Measurements from ENCODE around the gene PGRMC1.

The PGRMC1 gene

DNA sequence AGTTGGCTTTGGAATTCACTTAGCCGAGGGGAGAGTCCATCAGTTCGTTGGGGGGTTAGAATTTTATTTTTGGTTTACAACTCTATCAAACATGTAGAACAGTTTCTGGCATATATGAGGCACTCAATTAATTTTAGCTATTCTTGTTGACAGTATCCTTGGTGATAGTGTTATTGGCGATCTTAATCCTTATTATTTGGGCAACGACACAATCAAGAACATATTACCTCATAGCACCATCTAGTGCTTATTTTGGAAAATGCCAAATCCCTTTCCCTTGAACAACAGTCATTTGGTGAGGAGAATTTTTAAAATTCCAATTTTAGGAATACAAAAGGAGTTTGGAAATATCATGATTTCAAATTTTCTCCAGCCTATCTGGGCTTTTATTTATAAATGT, 17.9 kb upstream of the PGRMC1 start:
- peak; percentile 33 for TF ChIP-seq CTCF (IDR thresholded peaks at IDR 0.05; ENCODE audit: insufficient read depth, low read depth, low read length, missing control alignments)
- no peak overlapping the region for H3K4me3 ChIP-seq (ENCODE audit: low read length)
- peak; percentile 9 for DNase-seq (ENCODE audit: low read depth)

GRCh38 chrX:119222932-119223331, 13.2 kb upstream of the PGRMC1 start:
- DNase-seq (ENCODE audit: low read depth), result no peak
- no peak overlapping the region for H3K4me3 ChIP-seq (ENCODE audit: low read length)
- no peak for TF ChIP-seq CTCF (IDR thresholded peaks at IDR 0.05; ENCODE audit: insufficient read depth, low read depth, low read length, missing control alignments)

DNA sequence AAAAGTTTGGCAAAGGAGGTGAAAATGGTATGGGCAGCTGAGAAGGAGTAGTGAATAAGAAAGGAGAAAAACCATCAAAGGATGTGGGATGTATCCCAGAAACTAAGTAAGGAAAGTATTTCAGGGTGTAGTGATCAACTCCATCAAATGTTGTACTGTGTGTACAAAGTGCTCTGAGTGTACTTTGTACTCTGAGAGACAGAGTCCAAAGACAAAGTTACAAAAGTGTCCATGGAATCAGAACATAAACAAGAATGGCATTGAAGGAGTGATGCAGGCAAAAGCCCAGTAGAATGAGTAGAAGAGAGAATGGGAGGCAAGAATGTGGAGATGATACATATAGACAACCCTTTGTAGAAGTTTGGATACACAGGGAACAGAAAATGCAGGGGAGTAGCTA, 12.3 kb upstream of the PGRMC1 start:
- no peak overlapping the region for H3K4me3 ChIP-seq (ENCODE audit: low read length)
- TF ChIP-seq CTCF (IDR thresholded peaks at IDR 0.05; ENCODE audit: insufficient read depth, low read depth, low read length, missing control alignments), result no peak
- no peak for DNase-seq (ENCODE audit: low read depth)

- H3K4me3 ChIP-seq (ENCODE audit: low read length), result no peak overlapping the region
- no peak for DNase-seq (ENCODE audit: low read depth)
- TF ChIP-seq CTCF (IDR thresholded peaks at IDR 0.05; ENCODE audit: insufficient read depth, low read depth, low read length, missing control alignments), result no peak
Measured at GRCh38 chrX:119226446-119226845, 9.6 kb upstream of the PGRMC1 start.

DNA sequence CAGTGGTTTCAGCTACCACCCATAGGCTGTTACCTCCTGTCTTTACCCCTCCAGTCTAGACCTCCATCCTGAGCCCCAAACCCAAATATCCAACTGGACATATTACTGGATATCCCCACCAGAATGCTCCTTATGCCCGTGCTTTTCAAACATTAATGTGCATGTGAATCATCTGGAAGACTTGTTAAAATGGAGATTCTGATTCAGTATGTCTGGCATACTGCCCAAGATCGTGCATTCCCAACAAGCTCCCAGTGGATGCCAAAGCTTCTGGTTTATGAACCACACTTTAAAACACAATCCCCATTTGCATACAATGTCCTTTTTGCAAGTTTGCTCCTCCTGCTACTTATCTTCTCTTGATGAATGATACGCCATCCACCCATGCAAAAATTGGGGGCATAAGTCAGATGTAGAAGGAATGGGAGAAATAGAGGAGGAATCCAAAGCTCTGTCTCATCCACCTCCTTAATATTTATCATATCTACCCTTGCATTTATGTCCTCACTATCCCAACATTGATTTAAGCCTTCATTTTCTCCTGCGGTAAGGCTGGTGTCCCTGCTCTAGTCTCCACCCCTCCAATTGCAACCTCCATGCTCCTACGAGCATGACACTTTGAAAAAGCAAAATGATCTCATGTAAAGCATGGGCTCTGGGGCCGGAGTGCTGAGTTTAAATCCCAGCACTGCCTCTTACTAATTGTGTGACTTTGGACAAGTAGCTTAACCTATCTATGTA, 7.4 kb upstream of the PGRMC1 start:
- no peak overlapping the region for H3K4me3 ChIP-seq (ENCODE audit: low read length)
- peak; percentile 83 for DNase-seq (ENCODE audit: low read depth)
- no peak for TF ChIP-seq CTCF (IDR thresholded peaks at IDR 0.05; ENCODE audit: insufficient read depth, low read depth, low read length, missing control alignments)

DNA sequence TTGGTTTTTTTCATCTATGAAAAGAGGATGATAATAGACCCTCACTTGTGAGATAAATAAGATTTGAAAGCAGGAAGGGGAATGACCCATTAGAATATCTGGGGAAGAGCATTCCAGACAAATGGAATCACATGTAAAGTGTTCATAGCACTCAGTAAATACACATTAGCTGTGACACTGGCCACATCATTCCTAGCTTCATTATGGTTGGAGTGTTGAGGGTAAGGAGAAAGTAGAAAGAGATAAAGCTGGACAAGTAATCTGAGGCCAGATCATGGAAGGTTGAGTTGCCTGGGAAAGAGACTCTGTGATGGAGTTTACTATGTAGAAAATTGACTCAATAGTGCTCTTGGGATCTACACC, 6.9 kb upstream of the PGRMC1 start:
- DNase-seq (ENCODE audit: low read depth), result no peak
- TF ChIP-seq CTCF (IDR thresholded peaks at IDR 0.05; ENCODE audit: insufficient read depth, low read depth, low read length, missing control alignments), result no peak
- no peak overlapping the region for H3K4me3 ChIP-seq (ENCODE audit: low read length)

DNA sequence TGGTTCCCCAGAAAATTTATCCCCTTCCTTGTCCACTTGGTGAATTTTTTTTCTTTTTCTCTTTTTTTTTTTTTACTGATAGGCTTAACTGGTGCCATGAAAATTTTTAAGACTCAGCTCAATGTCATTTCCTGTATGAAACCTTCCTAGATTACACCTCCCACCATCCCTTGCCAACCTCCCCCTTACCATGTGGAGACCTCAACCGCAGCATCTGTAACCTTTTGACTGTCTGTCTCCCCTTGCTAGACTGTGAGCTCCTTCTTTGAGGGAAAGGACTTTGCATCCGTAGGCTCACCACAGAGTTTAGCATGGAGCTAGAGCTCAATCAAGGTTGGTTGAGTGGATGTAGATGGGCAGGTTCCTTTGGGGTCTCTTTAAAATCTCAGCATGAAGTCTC, 5.2 kb upstream of the PGRMC1 start:
- no peak for TF ChIP-seq CTCF (IDR thresholded peaks at IDR 0.05; ENCODE audit: insufficient read depth, low read depth, low read length, missing control alignments)
- DNase-seq (ENCODE audit: low read depth), result no peak
- no peak overlapping the region for H3K4me3 ChIP-seq (ENCODE audit: low read length)
